HG02623 (cell line): ENCODE measurements around the gene CPA5.
"Not testable (repeated sequence)": the region's sequence is repeated elsewhere in the genome, so short reads cannot be mapped to it uniquely, and the experiment has no call there.

Experiments used
- ATAC-seq: cut with Tn5 transposase; IDR thresholded peaks from one replicate; pipeline ENCODE4 v1.9.1; 2021; ENCODE audit warnings: moderate library complexity; ENCODE audit not compliant: unreplicated experiment

Gene CPA5

DNA sequence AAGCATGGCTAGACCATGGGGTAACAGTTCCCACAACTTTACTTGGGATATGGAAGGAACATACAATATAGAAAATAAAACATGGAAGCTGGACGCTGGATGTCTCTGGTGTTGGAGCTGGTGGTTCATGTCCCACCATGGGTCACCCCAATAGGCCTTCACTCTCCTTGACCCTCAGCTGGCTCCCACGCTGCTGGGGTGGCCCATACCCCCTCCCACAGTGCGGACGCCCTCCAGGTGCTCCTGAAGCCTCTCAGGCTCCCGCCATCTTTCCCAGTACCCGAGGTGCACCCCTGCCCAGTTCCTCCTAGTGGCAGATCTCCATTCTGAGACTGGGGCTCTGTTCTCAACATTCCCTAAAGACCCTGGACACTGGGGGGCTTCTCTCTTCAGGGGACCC is 29.9 kb downstream of the CPA5 start:
- no peak for ATAC-seq

- ATAC-seq, result not testable (repeated sequence)
Measured at GRCh38 chr7:130376461-130376860, 31.8 kb downstream of the CPA5 start.

DNA sequence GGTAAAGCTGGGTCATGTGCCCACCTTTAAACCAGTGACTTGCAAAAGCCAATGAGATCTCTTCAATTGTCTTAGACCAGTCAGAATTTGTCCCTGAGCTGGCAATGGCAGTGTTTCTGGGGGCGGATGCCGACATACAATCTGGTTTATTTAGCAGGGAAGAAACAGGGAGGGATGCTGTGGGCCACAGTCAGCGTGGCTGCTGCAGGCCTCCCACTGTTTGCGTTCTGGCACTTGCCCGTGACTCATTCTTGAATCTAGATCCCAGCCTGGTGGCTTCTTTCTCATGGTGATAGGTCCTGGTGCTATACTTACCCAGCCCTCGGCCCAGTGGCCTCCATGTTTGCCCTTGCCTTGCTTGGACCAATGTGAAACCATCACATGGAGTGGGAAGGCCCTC is 32.6 kb downstream of the CPA5 start:
- no peak for ATAC-seq

- ATAC-seq, result no peak
Measured at GRCh38 chr7:130379019-130379418, 34.4 kb downstream of the CPA5 start.

DNA sequence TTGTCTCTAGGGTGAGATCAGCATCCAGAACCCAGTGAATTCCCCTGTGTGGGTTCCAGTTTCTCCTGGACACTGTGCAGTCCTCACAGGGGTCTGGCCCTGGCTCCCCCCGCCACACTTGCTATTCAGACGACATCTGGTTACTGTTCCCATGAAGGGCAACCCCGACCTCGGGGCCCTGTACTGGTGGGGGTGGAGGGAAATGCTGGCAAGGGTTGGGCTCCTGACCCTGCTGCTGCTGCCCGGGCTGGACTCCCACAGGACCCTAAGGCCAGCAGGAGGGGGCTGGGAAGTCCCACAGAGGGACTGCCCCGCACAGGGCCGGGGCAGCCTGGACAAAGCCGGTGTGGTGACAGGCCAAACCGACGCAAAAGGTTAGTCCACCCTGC is 34.9 kb downstream of the CPA5 start:
- no peak for ATAC-seq

DNA sequence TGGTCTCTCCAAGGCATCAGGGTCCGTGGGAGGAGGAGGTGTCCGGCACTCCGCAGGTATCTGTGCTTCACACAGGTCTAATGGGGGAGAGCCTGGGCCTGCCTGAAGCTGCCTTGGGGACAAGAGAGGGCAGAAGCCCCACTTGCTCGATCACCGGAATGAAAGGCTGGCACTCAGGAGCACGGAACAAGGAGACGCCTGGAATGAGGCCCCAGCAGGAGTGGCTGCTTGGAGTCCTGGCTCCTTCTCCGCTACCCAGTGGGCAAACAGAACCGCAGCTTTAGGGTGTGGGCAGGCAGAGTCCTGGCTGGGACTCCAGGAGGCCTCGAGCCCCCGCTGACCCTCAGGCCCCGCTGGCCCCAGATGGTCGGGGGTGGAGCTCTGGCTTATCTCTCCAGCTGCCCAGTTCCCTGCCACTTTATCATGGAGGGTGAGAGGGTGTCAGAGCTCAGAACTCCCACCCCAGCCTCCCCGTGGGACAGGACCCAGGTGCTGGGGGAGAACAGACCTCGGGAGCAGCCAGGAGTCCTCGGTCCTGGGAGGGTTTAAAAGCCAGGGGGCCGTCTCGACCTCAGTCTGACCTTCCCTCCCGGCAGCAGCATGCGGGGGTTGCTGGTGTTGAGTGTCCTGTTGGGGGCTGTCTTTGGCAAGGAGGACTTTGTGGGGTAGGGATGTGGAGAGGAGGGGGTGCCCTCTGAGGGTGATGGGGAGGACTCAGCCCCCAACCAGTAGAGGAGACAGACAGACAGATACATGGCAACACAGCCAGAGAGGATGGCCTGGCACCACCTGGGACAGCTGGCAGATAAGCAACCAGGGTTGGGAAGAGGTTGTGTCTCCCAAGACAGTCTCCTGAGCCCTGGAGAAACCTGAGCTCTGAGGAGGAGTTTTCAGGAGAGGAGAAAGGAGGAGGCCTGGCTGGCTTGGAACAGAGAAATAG is 35.6 kb downstream of the CPA5 start, which contains the start of gene CPA1:
CPA1 (plus strand) TSS at position 574 of the 940 bp plus-strand sequence; CDS start at position 601, 27 bp downstream.
- no peak for ATAC-seq

DNA sequence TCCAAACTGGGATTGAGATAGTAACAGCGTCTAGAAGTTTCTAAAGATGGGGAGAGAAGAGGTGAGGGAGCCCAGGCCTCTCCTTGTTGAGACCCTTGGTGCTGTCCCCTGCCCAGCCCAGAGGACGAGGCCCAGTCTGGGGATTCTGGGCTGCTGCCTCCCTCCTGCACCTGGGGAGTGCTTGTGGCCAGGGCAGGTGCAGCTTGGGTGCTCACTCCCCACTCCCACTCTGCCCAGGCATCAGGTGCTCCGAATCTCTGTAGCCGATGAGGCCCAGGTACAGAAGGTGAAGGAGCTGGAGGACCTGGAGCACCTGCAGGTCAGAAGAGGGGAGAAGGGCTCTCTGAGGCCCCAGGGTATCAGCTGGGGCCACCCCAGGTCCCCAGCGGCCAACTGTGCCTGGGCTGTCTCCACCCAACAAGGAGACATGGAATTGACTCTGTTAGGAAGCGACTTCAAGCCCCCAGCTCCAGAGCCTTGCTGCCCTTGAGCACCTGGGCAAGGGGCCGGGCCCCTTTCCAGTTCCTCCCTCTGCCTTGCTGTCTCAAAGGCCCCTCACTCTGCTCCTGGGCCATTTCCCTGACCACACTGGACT is 36.3 kb downstream of the CPA5 start:
- no peak for ATAC-seq

DNA sequence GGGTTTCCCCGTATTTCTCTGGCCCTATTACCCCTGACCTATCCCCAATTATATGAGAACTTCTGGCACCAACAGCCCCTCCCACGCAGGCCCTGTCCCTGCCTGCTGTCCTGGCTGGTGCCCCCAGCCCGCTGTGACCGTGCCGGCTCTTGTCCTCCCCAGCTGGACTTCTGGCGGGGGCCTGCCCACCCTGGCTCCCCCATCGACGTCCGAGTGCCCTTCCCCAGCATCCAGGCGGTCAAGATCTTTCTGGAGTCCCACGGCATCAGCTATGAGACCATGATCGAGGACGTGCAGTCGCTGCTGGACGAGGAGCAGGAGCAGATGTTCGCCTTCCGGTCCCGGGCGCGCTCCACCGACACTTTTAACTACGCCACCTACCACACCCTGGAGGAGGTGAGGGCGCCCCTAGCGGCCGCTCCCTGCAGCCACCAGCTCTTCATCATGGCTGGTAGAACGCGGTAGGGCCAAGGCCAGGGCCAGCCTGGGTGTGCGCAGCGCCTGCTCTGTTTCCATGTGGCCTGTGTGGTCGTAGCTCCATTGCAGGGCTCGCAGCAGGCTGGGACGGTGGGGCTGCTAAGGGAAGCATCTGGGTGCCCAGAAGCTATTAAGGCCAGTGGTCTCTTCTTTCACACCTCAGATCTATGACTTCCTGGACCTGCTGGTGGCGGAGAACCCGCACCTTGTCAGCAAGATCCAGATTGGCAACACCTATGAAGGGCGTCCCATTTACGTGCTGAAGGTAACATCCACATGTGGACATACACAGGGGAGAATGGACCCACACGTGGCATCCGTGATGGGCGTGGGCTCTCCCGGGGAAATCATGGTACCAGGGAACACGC is 37.1 kb downstream of the CPA5 start:
- ATAC-seq, result no peak

GRCh38 chr7:130383187-130383980 is 38.8 kb downstream of the CPA5 start:
- no peak for ATAC-seq

DNA sequence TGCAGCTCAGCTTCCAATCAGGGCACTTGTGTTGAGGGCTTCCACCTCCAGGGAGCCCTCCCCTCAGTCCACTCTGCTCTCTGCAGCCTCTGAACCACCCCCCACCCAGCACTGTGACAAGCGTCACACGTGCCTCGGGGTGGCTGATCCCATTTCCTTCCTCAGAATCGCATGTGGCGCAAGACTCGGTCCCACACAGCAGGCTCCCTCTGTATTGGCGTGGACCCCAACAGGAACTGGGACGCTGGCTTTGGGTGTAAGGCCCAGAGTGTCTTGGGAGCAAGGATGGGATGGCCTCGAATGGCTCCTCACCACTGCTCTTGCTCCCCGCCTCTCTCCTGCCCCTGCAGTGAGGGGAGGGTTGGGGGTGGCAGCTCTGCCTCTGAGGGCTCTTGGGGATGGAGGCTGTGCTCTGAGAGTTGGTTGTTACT is 39.8 kb downstream of the CPA5 start:
- ATAC-seq, result no peak

- ATAC-seq, result no peak
Measured at GRCh38 chr7:130384841-130385599, 40.4 kb downstream of the CPA5 start.

GRCh38 chr7:130385600-130386066 is 41.0 kb downstream of the CPA5 start:
- no peak for ATAC-seq

- no peak for ATAC-seq
Measured at GRCh38 chr7:130386876-130387275, 42.3 kb downstream of the CPA5 start.

DNA sequence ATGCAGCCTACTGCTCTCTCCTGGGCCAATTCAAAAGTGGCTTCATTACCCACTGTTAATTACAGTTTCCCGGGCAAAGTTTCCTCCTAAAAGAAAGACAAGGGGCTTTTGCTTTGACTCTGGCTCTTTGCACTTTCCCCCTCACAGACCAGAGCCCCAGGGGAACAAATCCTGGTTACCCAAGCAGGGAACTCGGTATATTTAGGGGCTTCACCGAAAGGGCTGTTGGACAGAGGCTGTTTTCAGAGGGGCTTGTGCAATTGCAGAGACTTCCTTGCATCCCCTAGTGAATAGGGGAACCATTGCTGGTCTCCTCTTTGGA is 42.7 kb downstream of the CPA5 start:
- ATAC-seq, result no peak

DNA sequence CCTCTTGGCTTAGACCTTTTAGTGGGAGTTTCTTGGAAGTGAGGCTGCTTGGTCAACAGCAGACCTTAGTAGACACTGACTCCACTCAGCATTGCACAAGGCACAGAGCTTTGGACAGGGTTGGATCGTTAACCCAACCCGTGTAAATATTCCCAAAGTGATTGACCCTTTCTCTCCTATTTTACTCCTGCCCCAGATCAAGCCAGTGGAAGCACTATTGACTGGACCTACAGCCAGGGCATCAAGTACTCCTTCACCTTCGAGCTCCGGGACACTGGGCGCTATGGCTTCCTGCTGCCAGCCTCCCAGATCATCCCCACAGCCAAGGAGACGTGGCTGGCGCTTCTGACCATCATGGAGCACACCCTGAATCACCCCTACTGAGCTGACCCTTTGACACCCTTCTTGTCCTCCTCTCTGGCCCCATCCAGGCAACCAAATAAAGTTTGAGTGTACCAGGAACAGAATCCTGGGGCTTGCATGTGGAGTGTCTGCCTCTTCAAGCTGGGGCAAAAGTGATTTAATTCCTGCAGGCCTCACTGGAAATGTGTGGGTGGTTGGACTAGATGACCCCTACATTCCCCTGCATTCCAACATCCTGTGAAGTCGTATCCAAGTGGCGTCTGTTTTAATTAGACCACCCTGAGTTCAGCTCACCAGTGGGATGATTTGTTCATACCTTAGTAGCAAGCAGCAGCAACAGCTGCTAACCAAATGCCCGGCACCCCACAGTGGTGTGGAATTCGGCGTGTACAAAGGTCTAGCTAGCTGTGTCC is 43.2 kb downstream of the CPA5 start:
- no peak for ATAC-seq

GRCh38 chr7:130388671-130389070 is 44.1 kb downstream of the CPA5 start:
- no peak for ATAC-seq

GRCh38 chr7:130390486-130390885 is 45.9 kb downstream of the CPA5 start:
- no peak for ATAC-seq

DNA sequence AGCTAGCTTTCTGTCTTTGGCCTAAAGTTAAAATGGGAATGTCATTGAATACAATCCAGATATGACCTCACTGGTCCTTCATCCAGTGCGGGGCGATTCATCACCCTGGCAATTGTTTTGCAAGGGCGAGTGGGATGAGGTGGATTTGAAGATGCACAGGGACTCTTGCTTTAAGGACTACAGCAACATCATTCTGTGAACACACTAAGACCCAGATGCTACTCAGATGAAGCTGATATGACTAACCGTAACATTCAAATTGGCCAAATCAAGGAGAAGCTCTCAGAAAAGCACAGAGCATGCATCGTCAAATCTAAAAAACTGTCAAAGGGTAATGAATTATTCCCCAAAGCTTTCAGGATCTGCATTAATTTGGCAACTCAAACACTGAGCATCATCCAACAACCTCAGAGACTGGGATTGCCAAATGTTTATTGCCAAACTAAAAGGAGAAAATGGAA is 48.5 kb downstream of the CPA5 start:
- no peak for ATAC-seq

DNA sequence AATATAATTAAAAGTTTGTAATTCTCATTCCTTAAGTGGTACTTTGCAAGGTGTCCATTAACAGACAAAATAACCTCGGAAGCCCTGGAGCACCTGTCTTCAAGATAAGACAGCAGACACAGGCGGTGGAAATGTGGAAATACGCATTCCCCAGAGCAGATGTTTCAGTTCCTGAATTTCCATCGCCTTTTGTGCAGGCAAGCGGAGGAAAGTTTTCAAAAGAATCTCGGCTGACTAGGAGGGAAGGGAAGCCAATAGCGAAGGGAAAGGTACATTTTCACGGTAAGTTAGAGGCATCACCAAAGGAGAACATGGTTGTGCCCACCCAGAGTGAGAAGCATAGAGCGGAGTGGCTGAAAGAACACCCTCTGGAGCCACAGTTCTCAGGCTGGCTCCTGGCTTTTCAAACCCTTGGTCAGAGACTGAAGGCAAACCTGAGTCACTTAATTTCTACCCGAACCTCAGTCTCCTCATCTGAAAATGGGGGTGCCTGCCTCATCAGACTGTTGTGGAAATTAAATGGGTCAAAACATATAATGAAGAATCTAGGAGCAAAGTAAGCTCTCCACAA is 49.3 kb downstream of the CPA5 start:
- no peak for ATAC-seq
